A549 (cell line): ENCODE measurements around the gene REC8. TPM values are rescaled to one million over a fixed set of nuclear protein-coding genes. Genes with fewer than 3 reads are reported as not detected.
A peak's percentile ranks its signal among the peaks of the same experiment; 100 is the strongest.

Source experiments
- ATAC-seq, 2 experiments: fragments of 200-7000 bp in 1 of 2; fragments of >200 bp in 1 of 2; cut with Nextera tagmentation in 1 of 2; cut with Tn5 transposase in 1 of 2; 3 replicates each; pipeline versions ENCODE4 v1.8.0 to v1.9.1; 2018 to 2020; ENCODE audit warnings: mild to moderate bottlenecking in 1 of 2, moderate library complexity in 1 of 2
- CTCF ChIA-PET: fragments of 300-600 bp; sonication (Branson Sonifier 250); formaldehyde crosslinking; extraction: SDS; loops from one replicate; lab custom pipeline; 2021; ENCODE audit warnings: antibody characterized with exemption, inconsistent platforms; lab: Yijun Ruan, JAX
- POLR2A ChIA-PET: fragments of 350-600 bp; formaldehyde crosslinking; extraction: SDS; loops from one replicate; lab custom pipeline; 2021; ENCODE audit warnings: antibody characterized with exemption, inconsistent platforms; lab: Yijun Ruan, JAX
- DNase-seq, 2 experiments: peaks; one replicate each; pipeline versions ENCODE4 v3.0.0 to v3.0.0-alpha.2; 2011 to 2016; ENCODE audit warnings: low read depth in 1 of 2, low spot score in 1 of 2
- FAIRE-seq: peaks from 2 replicates; lab custom pipeline; 2011; peaks lifted over from hg19 to GRCh38; lab: Jason Lieb, UNC
- H3K27ac ChIP-seq, 2 experiments: fragments of >200 bp; sonication (Bioruptor Twin); formaldehyde crosslinking; 3 replicates each; pipeline ENCODE4 v1.5.1; 2016 to 2017
- H3K4me1 ChIP-seq: fragments of >200 bp; sonication (Bioruptor Twin); formaldehyde crosslinking; 3 replicates; pipeline ENCODE4 v1.6.1; 2016
- H3K4me2 ChIP-seq: fragments of >200 bp; sonication (Bioruptor Twin); formaldehyde crosslinking; 3 replicates; pipeline ENCODE4 v1.6.1; 2016
- H3K4me3 ChIP-seq: fragments of >200 bp; sonication (Bioruptor Twin); formaldehyde crosslinking; 3 replicates; pipeline ENCODE4 v1.5.1; 2016
- H3K9me3 ChIP-seq: fragments of >200 bp; sonication (Bioruptor Twin); formaldehyde crosslinking; 3 replicates; pipeline ENCODE4 v1.6.1; 2016
- BHLHE40 ChIP-seq: IDR thresholded peaks from 2 replicates; pipeline ENCODE4 v1.6.1; 2012; ENCODE audit warnings: low read depth, low read length, inconsistent platforms
- CBX2 ChIP-seq: fragments of 200-600 bp; sonication (generic); IDR thresholded peaks from 2 replicates; pipeline ENCODE4 v1.6.1; 2016; ENCODE audit warnings: low read depth, mild to moderate bottlenecking, borderline replicate concordance
- CEBPB ChIP-seq, 2 experiments: fragments of >200 bp in 1 of 2; sonication (Bioruptor Twin) in 1 of 2; formaldehyde crosslinking in 1 of 2; IDR thresholded peaks; 2 replicates each; pipeline ENCODE4 v1.6.1; 2012 to 2016
- CHD2 ChIP-seq: fragments of 150-350 bp; IDR thresholded peaks from 2 replicates; pipeline ENCODE4 v1.6.1; 2014; ENCODE audit warnings: low read length; ENCODE audit not compliant: partially characterized antibody
- EP300 ChIP-seq, 2 experiments: fragments of >200 bp; sonication (Bioruptor Twin); formaldehyde crosslinking; IDR thresholded peaks; 2 replicates in 1 of 2; 3 replicates in 1 of 2; pipeline ENCODE4 v1.6.1; 2016 to 2017
- ESRRA ChIP-seq: fragments of 150-350 bp; IDR thresholded peaks from 2 replicates; pipeline ENCODE4 v1.6.1; 2014; ENCODE audit warnings: mild to moderate bottlenecking, low read length, borderline replicate concordance
- FOSB ChIP-seq: fragments of 250-450 bp; sonication (Bioruptor Pico); IDR thresholded peaks from 2 replicates; pipeline ENCODE4 v1.5.0; 2020; ENCODE audit warnings: mild to moderate bottlenecking, moderate library complexity
- HEYL ChIP-seq: fragments of 250-450 bp; sonication (Bioruptor Pico); IDR thresholded peaks from 2 replicates; pipeline ENCODE4 v1.8.0; 2021; ENCODE audit warnings: mild to moderate bottlenecking, moderate library complexity
- HOXA7 ChIP-seq: fragments of 250-450 bp; sonication (Bioruptor Pico); IDR thresholded peaks from 2 replicates; pipeline ENCODE4 v1.5.0; 2020; ENCODE audit warnings: mild to moderate bottlenecking, moderate library complexity
- HOXB13 ChIP-seq: fragments of 250-450 bp; sonication (Bioruptor Pico); IDR thresholded peaks from 2 replicates; pipeline ENCODE4 v1.5.0; 2020; ENCODE audit warnings: low read depth, mild to moderate bottlenecking, moderate library complexity
- HOXB5 ChIP-seq: fragments of 250-450 bp; sonication (Bioruptor Pico); IDR thresholded peaks from 2 replicates; pipeline ENCODE4 v1.5.0; 2020; ENCODE audit warnings: mild to moderate bottlenecking, moderate library complexity
- JUN ChIP-seq, 2 experiments: fragments of >200 bp; sonication (Bioruptor Twin); formaldehyde crosslinking; IDR thresholded peaks; 2 replicates in 1 of 2; 3 replicates in 1 of 2; pipeline ENCODE4 v1.6.1; 2016 to 2017
- KDM5A ChIP-seq: fragments of 200-600 bp; sonication (generic); IDR thresholded peaks from 2 replicates; pipeline ENCODE4 v1.6.1; 2016; ENCODE audit warnings: antibody characterized with exemption, mild to moderate bottlenecking
- MAZ ChIP-seq: fragments of 150-350 bp; IDR thresholded peaks from 2 replicates; pipeline ENCODE4 v1.6.1; 2014; ENCODE audit warnings: antibody characterized with exemption, low read depth, low read length, borderline replicate concordance
- MYC ChIP-seq: IDR thresholded peaks from 2 replicates; pipeline ENCODE4 v1.6.1; 2012; ENCODE audit warnings: mild to moderate bottlenecking, inconsistent platforms, low read length, improper control_type of control experiment, borderline replicate concordance
- NFE2L2 ChIP-seq: fragments of 150-350 bp; conservative IDR thresholded peaks from 2 replicates; pipeline ENCODE4 v1.6.1; 2014; ENCODE audit warnings: low read length
- NPAS2 ChIP-seq: fragments of 250-450 bp; sonication (Bioruptor Pico); IDR thresholded peaks from 2 replicates; pipeline ENCODE4 v1.8.0; 2022; ENCODE audit warnings: mild to moderate bottlenecking, moderate library complexity, borderline replicate concordance
- NR3C1 ChIP-seq: fragments of >200 bp; sonication (Bioruptor Twin); formaldehyde crosslinking; IDR thresholded peaks from 3 replicates; pipeline ENCODE4 v1.6.1; 2017
- RAD21 ChIP-seq, 2 experiments: fragments of >200 bp in 1 of 2; sonication (Bioruptor Twin) in 1 of 2; formaldehyde crosslinking in 1 of 2; IDR thresholded peaks in 1 of 2; conservative IDR thresholded peaks in 1 of 2; 2 replicates in 1 of 2; 3 replicates in 1 of 2; pipeline ENCODE4 v1.6.1; 2012 to 2018; ENCODE audit warnings: inconsistent platforms in 1 of 2
- RARB ChIP-seq: fragments of 250-450 bp; sonication (Bioruptor Pico); IDR thresholded peaks from 2 replicates; pipeline ENCODE4 v1.8.0; 2021; ENCODE audit warnings: mild to moderate bottlenecking, moderate library complexity
- RCOR1 ChIP-seq: fragments of 150-350 bp; IDR thresholded peaks from 2 replicates; pipeline ENCODE4 v1.6.1; 2014; ENCODE audit warnings: antibody characterized with exemption, low read length, low read depth
- SREBF2 ChIP-seq: fragments of 450-650 bp; IDR thresholded peaks from 2 replicates; pipeline ENCODE4 v1.6.1; 2014; ENCODE audit warnings: mild to moderate bottlenecking, moderate library complexity
- TP53 ChIP-seq: fragments of 250-450 bp; sonication (Bioruptor Pico); IDR thresholded peaks from 2 replicates; pipeline ENCODE4 v1.5.0; 2021; ENCODE audit warnings: mild to moderate bottlenecking, moderate library complexity
- ZSCAN20 ChIP-seq: fragments of 250-450 bp; sonication (Bioruptor Pico); IDR thresholded peaks from 2 replicates; pipeline ENCODE4 v1.8.0; 2022; ENCODE audit warnings: mild to moderate bottlenecking, moderate library complexity
- WGBS: methylation state at CpG from one replicate; pipeline ENCODE4 v1.1.6; 2017; ENCODE audit errors: missing lambda C conversion rate; 5-methylcytosine and 5-hydroxymethylcytosine counted together
- polyA plus RNA-seq, 4 experiments: library from polyadenylated mRNA; depleted of rRNA in 3 of 4; stranded (reverse); fragments of >200 nt; fragmentation: RNase III in 1 of 4; extraction: RNeasy Plus Mini Kit Qiagen cat#74134 plus additional on column Dnase treatment in 1 of 4; gene quantifications; 2 replicates in 3 of 4; 3 replicates in 1 of 4; pipeline ENCODE4 v1.2.3, GENCODE V29; 2011 to 2017
- TF ChIP-seq, protein P1 (sequence below): fragments of 200-600 bp; sonication (generic); IDR thresholded peaks from 2 replicates; pipeline ENCODE4 v1.6.1; 2016; ENCODE audit warnings: antibody characterized with exemption, mild to moderate bottlenecking, moderate library complexity
- TF ChIP-seq, protein P2 (sequence below): IDR thresholded peaks from 2 replicates; pipeline ENCODE4 v1.6.1; 2012; ENCODE audit warnings: low read depth, borderline replicate concordance
- TF ChIP-seq, protein P3 (sequence below): fragments of >200 bp; sonication (Bioruptor Twin); formaldehyde crosslinking; IDR thresholded peaks from 3 replicates; pipeline ENCODE4 v1.6.1; 2016
- TF ChIP-seq, protein P4 (sequence below): IDR thresholded peaks from 2 replicates; pipeline ENCODE4 v1.6.1; 2012
- TF ChIP-seq, protein P5 (sequence below): fragments of 150-350 bp; IDR thresholded peaks from 2 replicates; pipeline ENCODE4 v1.6.1; 2014; ENCODE audit warnings: low read depth, mild to moderate bottlenecking, low read length
- TF ChIP-seq, protein P6 (sequence below): fragments of 450-650 bp; IDR thresholded peaks from 2 replicates; pipeline ENCODE4 v1.6.1; 2014; ENCODE audit warnings: antibody characterized with exemption

The REC8 gene
- polyA plus RNA-seq, 2 of the 4 experiments (the other 2 are of a cell fraction), result 1.9 to 4.2 TPM

DNA sequence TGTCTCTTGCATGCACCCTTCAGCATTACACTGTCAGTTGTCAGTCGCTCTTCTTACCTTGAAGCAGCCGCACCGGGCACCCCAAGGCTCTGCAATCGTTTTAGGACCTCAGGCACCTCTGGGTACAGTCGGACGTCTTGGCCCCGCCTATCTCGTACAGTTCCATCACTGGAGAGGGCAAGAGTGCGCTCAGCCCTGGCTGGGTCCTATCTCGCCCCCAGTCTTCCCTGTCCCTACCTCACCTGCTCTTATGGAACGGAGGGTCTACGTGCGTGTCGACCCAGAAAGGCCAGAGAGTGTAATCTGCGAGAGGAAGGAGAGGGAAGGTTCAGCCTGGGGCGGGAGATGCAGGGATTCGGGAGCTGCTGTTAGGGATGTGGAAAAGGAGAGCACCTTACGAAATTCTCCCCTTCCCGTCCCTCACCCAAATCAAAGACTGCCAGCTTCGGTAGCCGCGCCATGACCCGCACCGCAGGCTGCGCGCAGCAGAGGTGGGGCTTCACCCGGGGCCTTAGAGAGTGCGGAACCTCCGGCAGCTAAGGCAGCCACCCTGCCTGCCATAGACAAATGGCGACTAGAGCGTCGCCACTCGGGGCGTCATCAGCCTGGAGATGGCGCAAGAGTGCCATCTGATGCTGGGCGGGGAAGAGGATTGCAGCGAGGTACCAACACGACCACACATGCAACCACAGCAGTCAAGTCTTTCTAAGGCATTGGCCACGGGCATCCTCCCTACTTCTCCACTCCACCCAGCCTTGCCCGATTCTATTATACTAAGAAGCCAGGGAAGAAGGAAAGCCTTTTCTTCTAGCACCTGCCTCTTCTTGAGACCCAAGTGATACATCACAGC is 43.8 kb downstream of the REC8 start, which contains the start of gene MDP1:
Gene MDP1, minus strand, starts transcription at position 572 of the 850 bp plus-strand sequence. Its CDS starts 111 bp downstream, at position 461.
- CTCF ChIA-PET, result interaction anchor here (0.5 to 4.3 kb wide), 25 partner anchors 9 to 226 kb away, joined by 3 to 31 read pairs (median 4); partner anchors contain the start of genes CIDEB, DHRS1, IPO4 and IRF9
- no peak for FAIRE-seq
- Histone ChIP-seq H3K9me3 (no peaks in the 10 kb centered on the region), H3K4me2 (peak within 1 kb of the TSS; percentile 72), H3K27ac (peak within 1 kb of the TSS; percentile 80 to 92), H3K4me1 (peaks cover 24% of the 10 kb centered on the region), H3K4me3 (peak within 1 kb of the TSS; percentile 63)
- WGBS, result under 1% methylated on average over 34 of the region's 40 CpGs
- peak; percentile 90 to 95 for DNase-seq
- POLR2A ChIA-PET, result interaction anchor here (0.6 to 3.6 kb wide), 9 partner anchors 15 to 914 kb away, joined by 3 to 36 read pairs (median 3); partner anchors contain the start of genes CBLN3, DCAF11, IPO4 and KHNYN
- ATAC-seq, result peak; percentile 77 to 84
- TF ChIP-seq JUN (IDR thresholded peaks at IDR 0.05), result peak; percentile 61 to 81; a peak in 4 of 5 replicates
- no peak for TF ChIP-seq BHLHE40
- peak; percentile 87 for TF ChIP-seq KDM5A
- peak; percentile 60 to 96; a peak in 3 of 4 replicates for TF ChIP-seq CEBPB (IDR thresholded peaks at IDR 0.05)
- no peak for TF ChIP-seq CBX2
- TF ChIP-seq HOXB13 (CRISPR knock-in tag), result no peak
- no peak for TF ChIP-seq ZSCAN20 (CRISPR knock-in tag)
- no peak for TF ChIP-seq HOXB5 (CRISPR knock-in tag)
- no peak; the same call in 1 of the 2 replicates for TF ChIP-seq TP53 (CRISPR knock-in tag)
- no peak for TF ChIP-seq CHD2
- 0 out of 2 replicates have a peak, but pooled peaks have one; percentile 54 for TF ChIP-seq RARB (CRISPR knock-in tag)
- TF ChIP-seq MYC, result 0 out of 2 replicates have a peak, but pooled peaks have one; percentile 44
- no peak for TF ChIP-seq HEYL (CRISPR knock-in tag)
- no peak for TF ChIP-seq HOXA7 (CRISPR knock-in tag)
- TF ChIP-seq NPAS2 (CRISPR knock-in tag), result no peak
- TF ChIP-seq RAD21 (conservative IDR thresholded peaks at IDR 0.05 in 1 of 2, IDR thresholded peaks at IDR 0.05 in 1 of 2), result peak; percentile 46 to 56; a peak in 4 of 5 replicates
- TF ChIP-seq NR3C1, result no peak
- no peak for TF ChIP-seq SREBF2
- TF ChIP-seq, protein P1, sequence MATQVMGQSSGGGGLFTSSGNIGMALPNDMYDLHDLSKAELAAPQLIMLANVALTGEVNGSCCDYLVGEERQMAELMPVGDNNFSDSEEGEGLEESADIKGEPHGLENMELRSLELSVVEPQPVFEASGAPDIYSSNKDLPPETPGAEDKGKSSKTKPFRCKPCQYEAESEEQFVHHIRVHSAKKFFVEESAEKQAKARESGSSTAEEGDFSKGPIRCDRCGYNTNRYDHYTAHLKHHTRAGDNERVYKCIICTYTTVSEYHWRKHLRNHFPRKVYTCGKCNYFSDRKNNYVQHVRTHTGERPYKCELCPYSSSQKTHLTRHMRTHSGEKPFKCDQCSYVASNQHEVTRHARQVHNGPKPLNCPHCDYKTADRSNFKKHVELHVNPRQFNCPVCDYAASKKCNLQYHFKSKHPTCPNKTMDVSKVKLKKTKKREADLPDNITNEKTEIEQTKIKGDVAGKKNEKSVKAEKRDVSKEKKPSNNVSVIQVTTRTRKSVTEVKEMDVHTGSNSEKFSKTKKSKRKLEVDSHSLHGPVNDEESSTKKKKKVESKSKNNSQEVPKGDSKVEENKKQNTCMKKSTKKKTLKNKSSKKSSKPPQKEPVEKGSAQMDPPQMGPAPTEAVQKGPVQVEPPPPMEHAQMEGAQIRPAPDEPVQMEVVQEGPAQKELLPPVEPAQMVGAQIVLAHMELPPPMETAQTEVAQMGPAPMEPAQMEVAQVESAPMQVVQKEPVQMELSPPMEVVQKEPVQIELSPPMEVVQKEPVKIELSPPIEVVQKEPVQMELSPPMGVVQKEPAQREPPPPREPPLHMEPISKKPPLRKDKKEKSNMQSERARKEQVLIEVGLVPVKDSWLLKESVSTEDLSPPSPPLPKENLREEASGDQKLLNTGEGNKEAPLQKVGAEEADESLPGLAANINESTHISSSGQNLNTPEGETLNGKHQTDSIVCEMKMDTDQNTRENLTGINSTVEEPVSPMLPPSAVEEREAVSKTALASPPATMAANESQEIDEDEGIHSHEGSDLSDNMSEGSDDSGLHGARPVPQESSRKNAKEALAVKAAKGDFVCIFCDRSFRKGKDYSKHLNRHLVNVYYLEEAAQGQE, result 0 out of 2 replicates have a peak, but pooled peaks have one; percentile 29
- TF ChIP-seq FOSB, result no peak
- TF ChIP-seq, protein P2, sequence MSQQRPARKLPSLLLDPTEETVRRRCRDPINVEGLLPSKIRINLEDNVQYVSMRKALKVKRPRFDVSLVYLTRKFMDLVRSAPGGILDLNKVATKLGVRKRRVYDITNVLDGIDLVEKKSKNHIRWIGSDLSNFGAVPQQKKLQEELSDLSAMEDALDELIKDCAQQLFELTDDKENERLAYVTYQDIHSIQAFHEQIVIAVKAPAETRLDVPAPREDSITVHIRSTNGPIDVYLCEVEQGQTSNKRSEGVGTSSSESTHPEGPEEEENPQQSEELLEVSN, result no peak
- TF ChIP-seq EP300 (IDR thresholded peaks at IDR 0.05), result no peak
- no peak for TF ChIP-seq ESRRA
- TF ChIP-seq NFE2L2, result no peak
- TF ChIP-seq, protein P3, sequence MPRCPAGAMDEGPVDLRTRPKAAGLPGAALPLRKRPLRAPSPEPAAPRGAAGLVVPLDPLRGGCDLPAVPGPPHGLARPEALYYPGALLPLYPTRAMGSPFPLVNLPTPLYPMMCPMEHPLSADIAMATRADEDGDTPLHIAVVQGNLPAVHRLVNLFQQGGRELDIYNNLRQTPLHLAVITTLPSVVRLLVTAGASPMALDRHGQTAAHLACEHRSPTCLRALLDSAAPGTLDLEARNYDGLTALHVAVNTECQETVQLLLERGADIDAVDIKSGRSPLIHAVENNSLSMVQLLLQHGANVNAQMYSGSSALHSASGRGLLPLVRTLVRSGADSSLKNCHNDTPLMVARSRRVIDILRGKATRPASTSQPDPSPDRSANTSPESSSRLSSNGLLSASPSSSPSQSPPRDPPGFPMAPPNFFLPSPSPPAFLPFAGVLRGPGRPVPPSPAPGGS, result peak; percentile 82; the same call in 2 of the 3 replicates
- no peak for TF ChIP-seq MAZ
- TF ChIP-seq, protein P4, sequence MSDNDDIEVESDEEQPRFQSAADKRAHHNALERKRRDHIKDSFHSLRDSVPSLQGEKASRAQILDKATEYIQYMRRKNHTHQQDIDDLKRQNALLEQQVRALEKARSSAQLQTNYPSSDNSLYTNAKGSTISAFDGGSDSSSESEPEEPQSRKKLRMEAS, result peak; percentile 81
- TF ChIP-seq, protein P5, sequence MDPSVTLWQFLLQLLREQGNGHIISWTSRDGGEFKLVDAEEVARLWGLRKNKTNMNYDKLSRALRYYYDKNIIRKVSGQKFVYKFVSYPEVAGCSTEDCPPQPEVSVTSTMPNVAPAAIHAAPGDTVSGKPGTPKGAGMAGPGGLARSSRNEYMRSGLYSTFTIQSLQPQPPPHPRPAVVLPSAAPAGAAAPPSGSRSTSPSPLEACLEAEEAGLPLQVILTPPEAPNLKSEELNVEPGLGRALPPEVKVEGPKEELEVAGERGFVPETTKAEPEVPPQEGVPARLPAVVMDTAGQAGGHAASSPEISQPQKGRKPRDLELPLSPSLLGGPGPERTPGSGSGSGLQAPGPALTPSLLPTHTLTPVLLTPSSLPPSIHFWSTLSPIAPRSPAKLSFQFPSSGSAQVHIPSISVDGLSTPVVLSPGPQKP, result no peak
- TF ChIP-seq, protein P6, sequence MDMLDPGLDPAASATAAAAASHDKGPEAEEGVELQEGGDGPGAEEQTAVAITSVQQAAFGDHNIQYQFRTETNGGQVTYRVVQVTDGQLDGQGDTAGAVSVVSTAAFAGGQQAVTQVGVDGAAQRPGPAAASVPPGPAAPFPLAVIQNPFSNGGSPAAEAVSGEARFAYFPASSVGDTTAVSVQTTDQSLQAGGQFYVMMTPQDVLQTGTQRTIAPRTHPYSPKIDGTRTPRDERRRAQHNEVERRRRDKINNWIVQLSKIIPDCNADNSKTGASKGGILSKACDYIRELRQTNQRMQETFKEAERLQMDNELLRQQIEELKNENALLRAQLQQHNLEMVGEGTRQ, result no peak
- no peak for TF ChIP-seq RCOR1
